Liver (tissue), 9 donors: ENCODE measurements around the gene RSL1D1. TPM values are rescaled to one million over a fixed set of nuclear protein-coding genes. Genes with fewer than 3 reads are reported as not detected.
"Not testable (repeated sequence)": the region's sequence is repeated elsewhere in the genome, so short reads cannot be mapped to it uniquely, and the experiment has no call there.

Experiments used
- DNase-seq: peaks from one replicate; pipeline ENCODE4 v3.0.0-alpha.2; 2017; ENCODE audit warnings: low spot score
- H3K27ac ChIP-seq, 2 donors: one replicate each; pipeline ENCODE4 v1.7.0; 2013; ENCODE audit warnings: inconsistent platforms in 2 of 2, low read length in 2 of 2, control low read depth in 1 of 2, low read depth in 1 of 2, mild to moderate bottlenecking in 1 of 2
- H3K27me3 ChIP-seq, 4 donors: one replicate each; pipeline versions ENCODE4 v1.6.1 to v1.7.0; 2013; ENCODE audit warnings: low read length in 3 of 4, inconsistent platforms in 1 of 4, mild to moderate bottlenecking in 1 of 4, moderate library complexity in 1 of 4; ENCODE audit not compliant: control insufficient read depth in 4 of 4, insufficient read depth in 4 of 4
- H3K36me3 ChIP-seq, 4 donors: one replicate each; pipeline versions ENCODE4 v1.6.1 to v1.7.0; 2013; ENCODE audit warnings: low read length in 3 of 4, mild to moderate bottlenecking in 3 of 4, low read depth in 1 of 4, moderate library complexity in 1 of 4; ENCODE audit not compliant: control insufficient read depth in 4 of 4, insufficient read depth in 3 of 4
- H3K4me1 ChIP-seq, 4 donors: one replicate each; pipeline versions ENCODE4 v1.6.1 to v1.7.0; 2013; ENCODE audit warnings: low read length in 3 of 4, mild to moderate bottlenecking in 3 of 4, moderate library complexity in 1 of 4; ENCODE audit not compliant: control insufficient read depth in 4 of 4, insufficient read depth in 4 of 4
- H3K4me3 ChIP-seq, 3 donors: one replicate each; pipeline versions ENCODE4 v1.6.1 to v1.7.0; 2013; ENCODE audit warnings: low read length in 3 of 3, control low read depth in 1 of 3, low read depth in 1 of 3, mild to moderate bottlenecking in 1 of 3
- H3K9ac ChIP-seq, 2 donors: one replicate each; pipeline ENCODE4 v1.7.0; 2013; ENCODE audit warnings: low read length in 2 of 2, mild to moderate bottlenecking in 2 of 2, moderate library complexity in 2 of 2, control low read depth in 1 of 2, low read depth in 1 of 2
- H3K9me3 ChIP-seq, 4 donors: one replicate each; pipeline versions ENCODE4 v1.6.1 to v1.7.0; 2013; ENCODE audit warnings: low read length in 3 of 4; ENCODE audit not compliant: control insufficient read depth in 4 of 4
- FOXA1 ChIP-seq: IDR thresholded peaks from 2 replicates; pipeline ENCODE4 v1.6.1; 2016; ENCODE audit warnings: antibody characterized with exemption
- GABPA ChIP-seq, 2 donors: IDR thresholded peaks in 1 of 2; conservative IDR thresholded peaks in 1 of 2; 2 replicates each; pipeline ENCODE4 v1.6.1; 2016; ENCODE audit warnings: antibody characterized with exemption in 2 of 2, mild to moderate bottlenecking in 1 of 2, moderate library complexity in 1 of 2
- HNF4A ChIP-seq, 2 donors: conservative IDR thresholded peaks; 2 replicates each; pipeline ENCODE4 v1.6.1; 2016; ENCODE audit warnings: antibody characterized with exemption in 2 of 2, mild to moderate bottlenecking in 2 of 2
- HNF4G ChIP-seq: IDR thresholded peaks from 2 replicates; pipeline ENCODE4 v1.6.1; 2016; ENCODE audit warnings: antibody characterized with exemption
- JUND ChIP-seq, 2 donors: IDR thresholded peaks; 2 replicates each; pipeline ENCODE4 v1.6.1; 2016; ENCODE audit warnings: antibody characterized with exemption in 2 of 2
- NR2F2 ChIP-seq: IDR thresholded peaks from 2 replicates; pipeline ENCODE4 v1.6.1; 2016; ENCODE audit warnings: antibody characterized with exemption
- RAD21 ChIP-seq, 2 donors: IDR thresholded peaks; 2 replicates each; pipeline ENCODE4 v1.6.1; 2016; ENCODE audit warnings: antibody characterized with exemption in 2 of 2, mild to moderate bottlenecking in 2 of 2
- RXRA ChIP-seq, 2 donors: IDR thresholded peaks; 2 replicates each; pipeline ENCODE4 v1.6.1; 2017 to 2018; ENCODE audit warnings: antibody characterized with exemption in 2 of 2, mild to moderate bottlenecking in 1 of 2
- SP1 ChIP-seq: IDR thresholded peaks from 2 replicates; pipeline ENCODE4 v1.6.1; 2018; ENCODE audit warnings: antibody characterized with exemption, mild to moderate bottlenecking
- TAF1 ChIP-seq: conservative IDR thresholded peaks from 2 replicates; pipeline ENCODE4 v1.6.1; 2016; ENCODE audit warnings: antibody characterized with exemption, mild to moderate bottlenecking
- WGBS: extraction: QIAGEN DNeasy Blood & Tissue Kit; methylation state at CpG from one replicate; pipeline ENCODE4 v1.1.7; 2013; 5-methylcytosine and 5-hydroxymethylcytosine counted together
- polyA plus RNA-seq, 2 donors: library from polyadenylated mRNA; stranded (reverse) in 1 of 2; unstranded in 1 of 2; fragments of 200-250 nt in 1 of 2; fragments of >200 nt in 1 of 2; fragmentation: Nextera tagmentation in 1 of 2; extraction: Ambion mirVana in 1 of 2; gene quantifications; one replicate each; pipeline versions ENCODE4 v1.2.1 to v1.2.3, GENCODE V29; 2013 to 2015
- total RNA-seq, 2 donors: library from RNA; depleted of rRNA; stranded (reverse); fragments of >200 nt; gene quantifications; one replicate each; pipeline ENCODE4 v1.2.3, GENCODE V29; 2014
- TF ChIP-seq, protein P1 (sequence below): IDR thresholded peaks from 2 replicates; pipeline ENCODE4 v1.6.1; 2016; ENCODE audit warnings: antibody characterized with exemption
- TF ChIP-seq, protein P2 (sequence below): IDR thresholded peaks from 2 replicates; pipeline ENCODE4 v1.6.1; 2016; ENCODE audit warnings: antibody characterized with exemption
- donor health status: healthy.
- donor health status: healthy.
- donor health status: healthy.
- donor health status: healthy.
- donor health status: healthy.

The RSL1D1 gene
- total and polyA plus RNA-seq, 4 donors: 35.2 to 59.7 (median 43.3) TPM

- no peak overlapping the region for H3K9ac ChIP-seq
- no peak for DNase-seq
- no peaks in the 10 kb centered on the region for H3K9me3 ChIP-seq
- H3K27ac ChIP-seq: no peak overlapping the region
- TF ChIP-seq RAD21 (IDR thresholded peaks at IDR 0.05) (peak in 1 of 2 donors; percentile 16), FOXA1 (no peak), TAF1 (no peak), RXRA (IDR thresholded peaks at IDR 0.05) (peak; percentile 73 to 84), GABPA (IDR thresholded peaks at IDR 0.05 in 1 of 2, conservative IDR thresholded peaks at IDR 0.05 in 1 of 2) (no peak), HNF4A (conservative IDR thresholded peaks at IDR 0.05) (peak; percentile 5 to 35), NR2F2 (no peak), SP1 (peak; percentile 57)
- TF ChIP-seq, protein P1, sequence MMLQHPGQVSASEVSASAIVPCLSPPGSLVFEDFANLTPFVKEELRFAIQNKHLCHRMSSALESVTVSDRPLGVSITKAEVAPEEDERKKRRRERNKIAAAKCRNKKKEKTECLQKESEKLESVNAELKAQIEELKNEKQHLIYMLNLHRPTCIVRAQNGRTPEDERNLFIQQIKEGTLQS: no peak
- TF ChIP-seq, protein P2, sequence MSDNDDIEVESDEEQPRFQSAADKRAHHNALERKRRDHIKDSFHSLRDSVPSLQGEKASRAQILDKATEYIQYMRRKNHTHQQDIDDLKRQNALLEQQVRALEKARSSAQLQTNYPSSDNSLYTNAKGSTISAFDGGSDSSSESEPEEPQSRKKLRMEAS: peak; percentile 9
- H3K27me3 ChIP-seq: no peaks in the 10 kb centered on the region
- H3K4me1 ChIP-seq: peaks cover 0 to 3% (median 0%) of the 10 kb centered on the region in 4 donors
- H3K4me3 ChIP-seq: no peak overlapping the region
- H3K36me3 ChIP-seq: no peaks in the 10 kb centered on the region
- WGBS: 25% methylated on average over 5 of the region's 5 CpGs
Observed at GRCh38 chr16:11824362-11824761, 27.0 kb downstream of the RSL1D1 start.

- not testable (repeated sequence) for H3K9ac ChIP-seq, H3K9me3 ChIP-seq, H3K27me3 ChIP-seq, H3K27ac ChIP-seq, DNase-seq, H3K4me3 ChIP-seq, H3K4me1 ChIP-seq, H3K36me3 ChIP-seq
- 94% methylated on average over 5 of the region's 5 CpGs for WGBS
Observed at GRCh38 chr16:11823645-11824044, 27.7 kb downstream of the RSL1D1 start.

- TF ChIP-seq RXRA (IDR thresholded peaks at IDR 0.05) (no peak), HNF4G (no peak), JUND (IDR thresholded peaks at IDR 0.05) (no peak), GABPA (IDR thresholded peaks at IDR 0.05 in 1 of 2, conservative IDR thresholded peaks at IDR 0.05 in 1 of 2) (no peak), SP1 (no peak)
- TF ChIP-seq, protein P2: no peak
- 87% methylated on average over 10 of the region's 10 CpGs for WGBS
- no peak overlapping the region for H3K4me3 ChIP-seq
- H3K36me3 ChIP-seq: no peaks in the 10 kb centered on the region
- no peaks in the 10 kb centered on the region for H3K9me3 ChIP-seq
- DNase-seq: no peak
- peaks cover 0 to 3% (median 0%) of the 10 kb centered on the region in 4 donors for H3K4me1 ChIP-seq
- H3K27me3 ChIP-seq: no peaks in the 10 kb centered on the region
- no peak overlapping the region for H3K27ac ChIP-seq
- H3K9ac ChIP-seq: no peak overlapping the region
Observed at GRCh38 chr16:11819798-11820197, 31.5 kb downstream of the RSL1D1 start.

DNA sequence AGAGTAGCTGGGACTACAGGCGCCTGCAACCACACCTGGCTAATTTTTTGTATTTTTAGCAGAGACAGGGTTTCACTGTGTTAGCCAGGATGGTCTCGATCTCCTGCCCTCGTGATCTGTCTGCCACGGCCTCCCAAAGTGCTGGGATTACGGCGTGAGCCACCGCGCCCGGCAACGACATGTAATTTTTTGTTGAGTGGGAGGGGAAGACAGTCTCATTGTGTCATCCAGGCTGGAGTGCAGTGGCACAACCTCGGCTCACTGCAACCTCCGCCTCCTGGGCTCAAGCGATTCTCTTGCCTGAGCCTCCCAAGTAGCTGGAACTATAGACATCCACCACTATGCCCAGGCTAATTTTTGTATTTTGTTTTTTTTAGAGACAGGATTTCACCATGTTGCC, 32.4 kb downstream of the RSL1D1 start:
- not testable (repeated sequence) for H3K9ac ChIP-seq, H3K27me3 ChIP-seq, DNase-seq, H3K36me3 ChIP-seq, H3K27ac ChIP-seq, H3K9me3 ChIP-seq, H3K4me3 ChIP-seq, H3K4me1 ChIP-seq
- WGBS: 92% methylated on average over 13 of the region's 13 CpGs
